Kidney epithelial cell (primary cell): ENCODE data around the gene PTPRA. TPM values are rescaled to one million over a fixed set of nuclear protein-coding genes. Genes with fewer than 3 reads are reported as not detected.

Source experiments
- DNase-seq: peaks from one replicate; pipeline ENCODE4 v3.0.0-alpha.2; 2010; ENCODE audit warnings: low read depth
- H3K27me3 ChIP-seq: 2 replicates; pipeline ENCODE4 v1.6.0; 2011; ENCODE audit warnings: low read length; ENCODE audit not compliant: control insufficient read depth, insufficient read depth
- H3K36me3 ChIP-seq: 2 replicates; pipeline ENCODE4 v1.5.1; 2011; ENCODE audit warnings: low read length; ENCODE audit not compliant: control insufficient read depth, insufficient read depth
- H3K4me3 ChIP-seq: 2 replicates; pipeline ENCODE4 v1.5.1; 2011; ENCODE audit warnings: low read depth, mild to moderate bottlenecking, control low read depth, low read length
- CTCF ChIP-seq: IDR thresholded peaks from 2 replicates; pipeline ENCODE4 v1.5.1; 2011; ENCODE audit warnings: mild to moderate bottlenecking, moderate library complexity, low read length, control low read depth, inconsistent platforms; ENCODE audit not compliant: insufficient read depth, poor library complexity, severe bottlenecking
- total RNA-seq: library from RNA; depleted of rRNA; stranded (reverse); fragments of >200 nt; gene quantifications from 2 replicates; pipeline ENCODE4 v1.2.3, GENCODE V29; 2015

The PTPRA gene
- total RNA-seq, 1 donor from 2014 or later, result 48.6 TPM

GRCh38 chr20:2984028-2984501 is 110.8 kb downstream of the PTPRA start:
- no peaks in the 10 kb centered on the region for H3K27me3 ChIP-seq
- no peak for TF ChIP-seq CTCF

GRCh38 chr20:2984956-2985661 is 111.8 kb downstream of the PTPRA start:
- H3K36me3 ChIP-seq, result no peaks in the 10 kb centered on the region
- DNase-seq, result peak; percentile 57
- H3K4me3 ChIP-seq, result no peak overlapping the region
- H3K27me3 ChIP-seq, result no peaks in the 10 kb centered on the region
- TF ChIP-seq CTCF, result no peak

More at GRCh38 chr20:2984028-2984501, 110.8 kb downstream of the PTPRA start:
- no peaks in the 10 kb centered on the region for H3K36me3 ChIP-seq
- no peak for DNase-seq
- H3K4me3 ChIP-seq, result no peak overlapping the region

- no peak for TF ChIP-seq CTCF
- no peak for DNase-seq
- Histone ChIP-seq H3K4me3 (no peak overlapping the region), H3K27me3 (no peaks in the 10 kb centered on the region), H3K36me3 (no peaks in the 10 kb centered on the region)
These were observed 113.2 kb downstream of the PTPRA start for GRCh38 chr20:2986466-2986865.

GRCh38 chr20:2987861-2988260 is 114.6 kb downstream of the PTPRA start:
- DNase-seq, result no peak
- TF ChIP-seq CTCF, result no peak
- no peak overlapping the region for H3K4me3 ChIP-seq
- no peaks in the 10 kb centered on the region for H3K27me3 ChIP-seq
- no peaks in the 10 kb centered on the region for H3K36me3 ChIP-seq

- Histone ChIP-seq H3K27me3 (no peaks in the 10 kb centered on the region), H3K36me3 (no peaks in the 10 kb centered on the region), H3K4me3 (no peak overlapping the region)
- DNase-seq, result no peak
- TF ChIP-seq CTCF, result no peak
These were observed 118.3 kb downstream of the PTPRA start for GRCh38 chr20:2991532-2991931.

GRCh38 chr20:2993250-2993649 is 120.0 kb downstream of the PTPRA start:
- no peak for TF ChIP-seq CTCF
- no peak for DNase-seq
- Histone ChIP-seq H3K27me3 (no peaks in the 10 kb centered on the region), H3K4me3 (no peak overlapping the region), H3K36me3 (no peaks in the 10 kb centered on the region)
